ENCODE data around the gene NHSL2. TPM values are rescaled to one million over a fixed set of nuclear protein-coding genes. Genes with fewer than 3 reads are reported as not detected.

Gene NHSL2
- total RNA-seq, 1 experiment from 2014 or later, result not detected

GRCh38 chrX:72122621-72123337 is 212.1 kb downstream of the NHSL2 start:
- ChIA-PET POLR2A (ENCODE audit: unreplicated experiment) (no interaction called here), CTCF (no interaction called here)
- Histone ChIP-seq H3K9me3 (ENCODE audit: insufficient read depth, low read depth) (no peaks in the 10 kb centered on the region), H4K20me1 (ENCODE audit: insufficient read depth) (no peaks in the 10 kb centered on the region), H3K27ac (no peak overlapping the region), H3F3A (ENCODE audit: insufficient read depth, low read depth) (no peaks in the 10 kb centered on the region), H3K4me2 (no peak overlapping the region), H3K79me2 (ENCODE audit: low read depth) (no peaks in the 10 kb centered on the region), H3K4me3 (no peak overlapping the region), H3K36me3 (ENCODE audit: low read depth) (no peaks in the 10 kb centered on the region), H3K27me3 (ENCODE audit: insufficient read depth, low read depth) (no peaks in the 10 kb centered on the region), H3K9me2 (ENCODE audit: insufficient read depth) (no peaks in the 10 kb centered on the region), H2AFZ (no peak overlapping the region), H3K4me1 (replicated peaks; ENCODE audit: insufficient read depth) (no peaks in the 10 kb centered on the region)
- intact Hi-C loops (cut with micrococcal nuclease; ENCODE audit: unreplicated experiment), result no loop called here
- no peak for TF ChIP-seq CTCF (conservative IDR thresholded peaks at IDR 0.05)
- TF ChIP-seq EZH2 (IDR thresholded peaks at IDR 0.05; ENCODE audit: low read depth), result no peak
- no TSS peak for BruUV-seq (replicated peaks)
- no peak for DNase-seq

GRCh38 chrX:72123471-72124185 is 213.0 kb downstream of the NHSL2 start:
- no peaks in the 10 kb centered on the region for H3K9me2 ChIP-seq (ENCODE audit: insufficient read depth)
- H4K20me1 ChIP-seq (ENCODE audit: insufficient read depth), result no peaks in the 10 kb centered on the region
- no peaks in the 10 kb centered on the region for H3F3A ChIP-seq (ENCODE audit: insufficient read depth, low read depth)
- no peaks in the 10 kb centered on the region for H3K36me3 ChIP-seq (ENCODE audit: low read depth)
- no peaks in the 10 kb centered on the region for H3K9me3 ChIP-seq (ENCODE audit: insufficient read depth, low read depth)
- H3K27me3 ChIP-seq (ENCODE audit: insufficient read depth, low read depth), result no peaks in the 10 kb centered on the region
- no peaks in the 10 kb centered on the region for H3K79me2 ChIP-seq (ENCODE audit: low read depth)
- intact Hi-C loops (cut with micrococcal nuclease; ENCODE audit: unreplicated experiment), result no loop called here
- H2AFZ ChIP-seq, result no peak overlapping the region
- H3K27ac ChIP-seq, result no peak overlapping the region
- CTCF ChIA-PET, result no interaction called here
- no peak overlapping the region for H3K4me2 ChIP-seq
- no peak for DNase-seq
- no peaks in the 10 kb centered on the region for H3K4me1 ChIP-seq (replicated peaks; ENCODE audit: insufficient read depth)
- no TSS peak for BruUV-seq (replicated peaks)
- H3K4me3 ChIP-seq, result no peak overlapping the region
- TF ChIP-seq CTCF (conservative IDR thresholded peaks at IDR 0.05), result no peak
- no peak for TF ChIP-seq EZH2 (IDR thresholded peaks at IDR 0.05; ENCODE audit: low read depth)
- POLR2A ChIA-PET (ENCODE audit: unreplicated experiment), result no interaction called here

GRCh38 chrX:72124540-72125201 is 214.0 kb downstream of the NHSL2 start:
- Histone ChIP-seq H3K27me3 (ENCODE audit: insufficient read depth, low read depth) (0 out of 2 replicates have a peak, but pooled peaks cover 6% of the 10 kb centered on the region), H3K9me3 (ENCODE audit: insufficient read depth, low read depth) (no peaks in the 10 kb centered on the region), H3F3A (ENCODE audit: insufficient read depth, low read depth) (no peaks in the 10 kb centered on the region), H3K36me3 (ENCODE audit: low read depth) (no peaks in the 10 kb centered on the region), H3K4me3 (no peak overlapping the region), H3K9me2 (ENCODE audit: insufficient read depth) (no peaks in the 10 kb centered on the region), H3K4me2 (no peak overlapping the region), H3K4me1 (replicated peaks; ENCODE audit: insufficient read depth) (no peaks in the 10 kb centered on the region), H3K79me2 (ENCODE audit: low read depth) (no peaks in the 10 kb centered on the region), H4K20me1 (ENCODE audit: insufficient read depth) (no peaks in the 10 kb centered on the region), H2AFZ (no peak overlapping the region), H3K27ac (no peak overlapping the region)
- TF ChIP-seq CTCF (conservative IDR thresholded peaks at IDR 0.05), result no peak
- TF ChIP-seq EZH2 (IDR thresholded peaks at IDR 0.05; ENCODE audit: low read depth), result no peak
- ChIA-PET CTCF (no interaction called here), POLR2A (ENCODE audit: unreplicated experiment) (no interaction called here)
- BruUV-seq (replicated peaks), result no TSS peak
- DNase-seq, result no peak
- intact Hi-C loops (cut with micrococcal nuclease; ENCODE audit: unreplicated experiment), result loop anchor here (5.0 kb wide), 2 partner anchors 107 to 267 kb away; no protein-coding TSS in a partner anchor

All from PC-9 (cell line).